Kidney glomerular epithelial cell (primary cell): ENCODE measurements around the gene JAK1.
"Not testable (repeated sequence)": the region's sequence is repeated elsewhere in the genome, so short reads cannot be mapped to it uniquely, and the experiment has no call there.

Source experiments
- DNase-seq: peaks from one replicate; lab custom pipeline; 2025; lab: John Stamatoyannopoulos, UW

JAK1 gene

DNA sequence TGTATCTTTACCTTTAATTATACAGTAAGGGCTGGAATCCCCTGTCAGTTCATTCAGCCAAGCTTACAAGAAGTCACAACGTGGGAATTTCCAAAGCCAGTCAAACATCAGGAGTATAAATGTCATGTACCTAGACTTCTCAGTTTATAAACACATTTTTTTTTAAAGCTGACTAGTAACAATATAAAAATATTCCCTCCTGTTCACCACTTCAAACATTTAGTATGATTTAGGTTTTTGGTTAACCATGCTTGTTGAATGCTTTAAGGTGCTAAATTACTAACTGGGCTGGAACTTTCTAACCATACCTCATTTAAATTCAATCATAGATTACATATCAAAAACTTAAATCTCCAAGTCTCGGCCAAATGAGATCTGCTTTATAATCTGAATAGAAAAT is 44.0 kb downstream of the JAK1 start:
- DNase-seq, result no peak

DNA sequence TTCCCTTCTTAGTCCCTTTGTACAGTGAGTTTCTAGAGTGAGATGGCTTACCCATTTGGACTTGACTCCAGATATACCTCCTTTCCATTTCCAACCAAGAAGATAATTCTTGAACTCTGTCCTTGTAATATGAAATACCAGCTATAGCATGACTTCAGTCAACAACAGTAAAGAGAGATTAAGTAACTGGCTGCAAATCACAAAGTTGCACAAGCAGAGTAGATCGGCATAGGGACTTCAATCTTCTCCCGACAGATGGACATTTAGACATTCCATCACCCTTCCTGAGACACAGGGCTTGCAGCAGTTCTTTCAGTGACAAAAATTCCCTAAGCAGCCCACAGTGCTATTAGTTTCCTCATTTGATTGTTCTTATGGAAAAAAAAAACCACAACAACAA is 44.6 kb downstream of the JAK1 start:
- no peak for DNase-seq

DNA sequence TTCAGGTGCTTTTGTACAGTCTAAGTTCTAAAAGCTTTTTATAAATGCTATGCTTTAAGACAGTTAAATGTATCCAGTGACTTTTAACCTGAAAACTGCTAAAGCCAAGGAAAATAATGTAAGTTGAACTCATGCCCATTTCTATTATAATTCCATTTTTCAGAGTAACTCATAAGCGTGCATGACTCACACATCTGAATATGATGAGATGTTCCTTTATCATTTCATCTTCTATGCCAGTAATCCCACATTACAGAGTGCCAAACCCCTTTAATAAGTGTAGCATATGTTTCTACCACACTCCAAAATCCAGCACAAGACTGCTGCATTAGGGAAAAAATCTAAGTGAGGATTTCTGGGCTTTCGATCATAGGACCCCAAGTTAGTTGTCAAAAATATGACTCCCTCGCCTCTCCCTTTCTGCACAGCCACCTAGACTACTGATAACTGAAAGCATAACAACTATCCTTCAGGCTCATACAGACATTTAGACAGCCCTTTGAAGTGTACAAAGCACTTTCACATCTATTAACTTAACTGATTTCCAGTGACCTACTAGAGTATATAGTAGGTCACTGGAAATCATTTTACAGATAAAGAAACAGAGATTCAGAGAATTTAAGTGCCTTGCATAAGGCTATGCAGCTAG is 45.3 kb downstream of the JAK1 start:
- DNase-seq, result no peak

DNA sequence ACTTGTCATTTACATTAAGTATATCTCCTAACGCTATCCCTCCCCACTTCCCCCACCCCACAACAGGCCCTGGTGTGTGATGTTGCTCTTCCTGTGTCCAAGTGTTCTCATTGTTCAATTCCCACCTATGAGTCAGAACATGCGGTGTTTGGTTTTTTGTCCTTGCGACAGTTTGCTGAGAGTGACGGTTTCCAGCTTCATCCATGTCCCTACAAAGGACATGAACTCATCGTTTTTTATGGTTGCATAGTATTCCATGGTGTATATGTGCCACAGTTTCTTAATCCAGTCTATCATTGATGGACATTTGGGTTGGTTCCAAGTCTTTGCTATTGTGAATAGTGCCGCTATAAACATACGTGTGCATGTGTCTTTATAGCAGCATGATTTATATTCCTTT is 47.2 kb downstream of the JAK1 start:
- not testable (repeated sequence) for DNase-seq

DNA sequence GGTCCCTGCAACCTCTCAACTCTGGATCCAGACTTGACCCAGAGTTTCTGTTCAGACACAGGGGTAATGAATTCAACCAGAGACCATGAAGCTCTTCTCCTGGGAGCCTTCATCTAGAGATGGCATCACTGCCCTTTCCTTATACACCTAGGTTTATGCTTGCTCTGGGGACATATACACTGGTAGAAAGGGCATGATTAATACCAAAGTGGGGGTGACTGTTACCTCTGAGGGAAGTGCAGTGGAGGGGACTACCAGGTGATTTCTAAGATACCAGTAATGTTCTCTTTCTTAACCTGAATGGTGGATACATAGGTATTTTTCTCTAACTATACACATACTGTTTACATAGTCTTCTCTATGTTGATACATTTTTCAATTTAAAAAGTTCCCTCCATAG is 48.4 kb downstream of the JAK1 start:
- DNase-seq, result no peak

DNA sequence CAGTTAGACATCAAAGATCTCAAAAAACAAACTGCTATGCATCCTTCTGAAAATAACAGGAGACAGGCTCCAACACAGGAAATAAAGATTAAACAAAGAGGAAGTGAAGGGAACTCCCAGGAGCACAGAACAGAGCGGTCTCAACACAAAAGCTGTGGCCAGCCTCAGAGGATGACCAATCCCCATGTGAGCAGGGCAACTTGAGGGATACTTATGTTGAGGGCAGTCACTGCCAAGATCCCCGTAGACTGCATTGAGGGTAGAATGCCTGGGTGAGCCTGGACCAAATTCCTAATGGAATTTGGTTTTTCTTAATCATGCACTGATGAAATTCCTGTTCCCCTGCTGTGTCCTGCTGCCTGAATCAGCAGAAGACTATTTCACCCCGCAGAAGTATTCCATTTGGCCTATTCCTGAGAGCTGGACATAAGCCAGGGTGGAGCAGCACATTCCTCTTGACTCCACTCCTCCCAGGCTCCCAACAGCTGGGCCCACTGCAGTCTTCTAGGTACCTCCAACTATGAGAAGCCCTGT is 49.0 kb downstream of the JAK1 start:
- peak; percentile 91 for DNase-seq

DNA sequence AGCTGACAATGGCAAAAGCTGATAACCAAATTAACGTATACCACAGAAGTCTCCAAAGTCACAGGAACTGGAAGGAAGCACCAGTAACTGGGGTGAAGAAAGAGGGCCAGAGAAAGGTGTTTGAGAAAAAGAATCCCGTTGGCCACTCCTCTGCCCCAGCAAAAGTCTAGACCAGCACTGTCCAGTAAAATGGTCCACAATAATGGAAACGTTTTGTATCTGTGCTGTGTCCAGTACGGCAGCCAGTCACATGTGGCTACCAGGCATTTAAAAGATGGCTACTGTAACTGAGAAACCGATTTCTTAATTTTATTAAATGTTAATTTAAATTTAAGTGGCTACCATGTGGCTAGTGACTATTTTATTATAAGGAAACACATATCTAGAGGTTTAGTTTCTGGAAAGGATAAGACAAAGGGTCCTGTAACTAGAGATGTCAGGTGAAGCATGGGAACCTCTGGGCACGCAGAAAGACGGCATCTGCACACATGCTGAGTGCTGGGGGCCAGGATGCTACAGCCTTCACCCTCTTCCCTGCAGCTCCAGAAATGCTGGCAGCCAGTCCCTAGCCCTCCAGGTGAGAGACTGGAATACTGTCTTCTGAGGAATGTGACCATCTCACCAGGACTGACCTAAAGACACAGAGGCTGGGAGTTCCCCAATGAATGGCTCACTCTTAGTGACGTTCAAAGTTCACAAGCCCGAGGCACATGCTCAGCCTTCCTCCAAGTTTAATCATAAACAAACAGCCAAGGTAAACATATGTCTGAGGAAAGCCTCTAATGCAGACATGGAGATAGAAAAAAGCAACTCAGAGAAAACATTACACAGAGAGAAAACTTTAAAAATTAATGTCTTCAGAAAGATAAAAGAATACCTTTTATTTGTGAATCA is 50.7 kb downstream of the JAK1 start:
- peak; percentile 70 for DNase-seq

DNA sequence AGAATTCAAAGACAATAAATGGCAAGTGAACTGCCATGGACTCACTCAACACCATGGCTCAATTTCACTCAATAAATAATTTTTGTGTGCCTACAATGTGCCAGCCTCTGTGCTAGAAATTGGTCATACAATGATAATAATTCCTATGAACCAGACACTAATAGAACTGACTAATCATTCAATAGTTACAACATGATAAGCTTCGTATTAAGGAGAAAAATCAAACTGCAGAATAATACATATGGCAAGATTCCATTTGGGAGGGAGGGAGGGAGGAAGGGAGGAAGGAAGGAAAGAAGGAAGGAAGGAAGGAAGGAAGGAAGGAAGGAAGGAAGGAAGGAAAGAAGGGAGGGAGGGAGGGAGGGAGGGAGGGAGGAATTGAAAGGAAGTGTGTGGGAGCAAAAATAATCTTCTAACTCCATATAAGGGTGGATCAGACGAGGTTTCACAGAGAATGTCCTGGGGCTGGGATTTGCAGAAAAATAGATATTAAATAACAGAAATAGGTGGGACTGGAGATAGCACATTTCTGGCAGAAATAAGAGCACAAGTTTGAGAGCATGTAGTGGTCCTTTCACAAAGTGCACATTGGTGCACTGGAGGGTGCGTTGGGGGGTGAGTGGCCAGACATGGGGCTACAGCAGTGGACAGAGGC is 52.9 kb downstream of the JAK1 start:
- DNase-seq, result no peak

DNA sequence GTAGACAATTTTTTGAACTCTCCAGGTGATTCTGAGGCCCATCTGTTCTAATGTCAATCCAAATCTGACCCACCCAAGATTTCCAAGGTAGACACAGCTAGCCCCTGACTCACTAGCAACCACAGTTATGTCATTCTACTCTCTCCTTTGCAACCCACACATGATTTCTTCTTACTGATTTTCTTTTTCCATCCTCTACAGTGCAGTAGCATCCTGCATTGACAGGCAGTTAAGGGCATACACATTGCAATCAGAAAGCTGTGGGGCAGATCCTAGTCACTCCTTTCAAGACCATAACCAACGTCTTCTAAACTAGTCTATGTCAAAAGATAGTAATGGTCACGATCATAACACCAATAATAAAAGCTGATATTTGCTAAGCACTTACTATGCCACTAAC is 54.2 kb downstream of the JAK1 start:
- no peak for DNase-seq

DNA sequence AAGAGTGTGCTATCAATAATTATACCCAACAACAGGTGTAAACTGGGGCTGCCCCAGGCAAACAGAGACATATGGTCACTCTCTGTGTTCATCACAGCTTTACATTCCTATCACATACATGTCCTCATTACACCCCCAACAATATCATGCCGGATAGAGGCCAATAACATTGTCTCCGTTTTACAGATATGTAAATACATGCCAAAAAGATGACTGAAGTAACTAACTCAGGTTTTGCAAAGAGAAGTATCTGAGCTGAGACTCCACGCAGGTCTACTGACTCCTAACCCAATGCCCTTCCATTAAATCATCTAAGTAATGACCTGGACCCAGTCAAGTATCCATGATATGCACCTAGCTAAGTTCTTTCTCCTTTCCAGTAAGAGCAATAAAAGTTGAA is 55.0 kb downstream of the JAK1 start:
- no peak for DNase-seq

DNA sequence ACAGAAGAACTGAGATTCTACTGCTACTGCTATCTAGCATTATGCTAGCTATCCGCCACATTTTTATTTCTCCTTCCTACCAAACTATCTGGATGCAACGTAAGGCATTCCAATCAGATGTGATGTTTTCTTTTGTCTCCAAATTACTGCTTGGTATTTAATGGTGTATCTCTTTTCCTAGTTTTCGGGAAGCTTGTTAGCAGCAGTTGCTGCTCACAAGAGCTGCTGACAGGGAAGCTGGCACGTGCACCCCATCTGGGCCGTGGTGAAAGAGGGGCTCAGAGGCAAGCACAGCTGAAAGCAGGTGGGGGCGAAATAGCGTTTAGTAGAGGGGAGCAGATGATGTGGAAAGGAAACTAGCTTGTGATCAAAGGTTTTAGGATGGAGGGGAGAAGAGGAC is 57.3 kb downstream of the JAK1 start:
- DNase-seq, result no peak

DNA sequence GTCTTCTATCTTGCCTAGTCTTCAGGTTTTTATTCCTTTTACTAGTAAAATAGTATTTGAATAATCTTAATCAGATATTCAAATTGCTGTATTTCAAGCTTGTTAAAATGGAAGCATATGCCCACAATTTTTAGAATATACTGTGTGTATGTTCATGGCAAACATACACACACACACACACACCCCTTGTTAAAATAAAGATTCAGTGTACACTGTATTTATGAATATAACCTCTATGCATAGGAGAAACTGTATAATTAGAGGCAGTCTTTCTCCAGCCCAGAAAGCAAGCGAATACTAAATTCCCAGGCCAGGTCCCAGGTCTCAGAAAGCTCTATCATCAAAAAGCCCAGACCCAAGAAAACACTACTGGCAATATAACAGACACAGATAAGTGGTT is 57.8 kb downstream of the JAK1 start:
- DNase-seq, result no peak

DNA sequence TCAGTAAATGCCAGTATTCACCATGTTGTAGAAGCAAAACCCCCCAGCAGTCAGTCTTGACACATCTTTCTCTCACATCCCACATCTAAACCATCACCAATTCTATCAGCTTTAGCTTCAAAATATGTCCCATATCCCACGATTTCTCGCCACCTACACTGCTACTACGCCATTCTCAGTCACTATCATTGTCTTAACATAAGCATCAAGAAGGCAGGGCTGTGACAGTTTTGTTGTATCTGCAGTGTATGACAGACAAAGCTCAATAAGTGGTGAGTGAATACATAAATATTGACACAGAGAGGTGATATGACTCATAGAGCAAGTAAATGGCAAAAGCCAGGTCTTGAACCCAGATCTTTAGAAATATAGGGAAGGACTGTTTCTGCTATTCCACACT is 59.9 kb downstream of the JAK1 start:
- DNase-seq, result no peak

DNA sequence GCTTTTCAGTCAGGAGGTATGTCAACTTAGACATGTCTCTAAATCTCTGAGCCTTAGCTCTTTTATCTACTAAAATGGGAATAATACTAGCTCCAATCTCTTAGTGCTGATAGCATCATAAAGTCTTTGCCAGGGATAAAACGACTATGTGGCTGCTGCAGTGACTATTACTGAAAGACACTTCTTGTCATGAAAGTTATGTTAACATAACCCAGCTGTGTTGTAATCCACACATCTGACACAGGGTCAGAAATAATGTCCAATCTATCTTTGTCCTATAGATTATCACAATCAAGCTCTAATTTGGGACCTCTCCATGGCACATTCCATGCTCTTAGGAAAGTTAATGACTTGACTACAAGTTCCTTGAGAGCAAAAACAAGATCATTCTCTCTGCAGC is 62.8 kb downstream of the JAK1 start:
- no peak for DNase-seq

DNA sequence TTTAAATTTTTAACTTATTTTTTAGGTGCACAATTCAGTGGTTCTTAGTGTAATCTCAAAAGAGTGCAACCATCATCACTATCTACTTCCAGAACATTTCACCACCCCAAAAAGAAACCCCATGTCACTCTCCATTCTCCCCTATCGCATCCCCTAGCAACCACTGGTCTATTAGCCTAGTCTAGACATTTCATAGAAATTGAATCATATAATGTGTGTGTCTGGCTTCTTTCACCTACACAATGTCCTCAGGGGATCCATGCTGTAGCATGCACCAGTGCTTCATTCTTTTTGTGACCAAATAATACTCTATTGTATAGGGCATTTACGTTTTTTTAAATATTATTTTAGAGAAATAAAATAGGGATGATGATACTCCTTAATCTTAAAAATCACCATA is 64.7 kb downstream of the JAK1 start:
- no peak for DNase-seq

DNA sequence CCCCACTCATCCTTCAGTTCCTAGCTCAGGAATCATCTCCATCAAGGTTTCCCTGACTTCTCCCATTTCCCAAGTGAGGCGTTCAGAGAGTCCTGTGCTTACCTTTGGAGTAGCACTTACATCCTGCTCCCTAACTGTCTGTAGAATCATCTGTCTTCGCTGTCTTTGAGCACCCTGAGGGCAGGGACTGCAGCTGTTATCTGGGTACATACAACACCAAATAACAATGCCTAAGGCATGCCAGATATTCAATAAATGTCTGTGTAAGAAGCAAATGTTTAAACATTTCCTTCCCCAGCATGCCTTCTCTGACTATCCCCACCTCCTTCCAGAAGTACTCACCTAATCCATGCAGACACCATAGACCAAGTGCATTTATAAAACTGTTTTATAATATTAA is 65.4 kb downstream of the JAK1 start:
- DNase-seq, result no peak

DNA sequence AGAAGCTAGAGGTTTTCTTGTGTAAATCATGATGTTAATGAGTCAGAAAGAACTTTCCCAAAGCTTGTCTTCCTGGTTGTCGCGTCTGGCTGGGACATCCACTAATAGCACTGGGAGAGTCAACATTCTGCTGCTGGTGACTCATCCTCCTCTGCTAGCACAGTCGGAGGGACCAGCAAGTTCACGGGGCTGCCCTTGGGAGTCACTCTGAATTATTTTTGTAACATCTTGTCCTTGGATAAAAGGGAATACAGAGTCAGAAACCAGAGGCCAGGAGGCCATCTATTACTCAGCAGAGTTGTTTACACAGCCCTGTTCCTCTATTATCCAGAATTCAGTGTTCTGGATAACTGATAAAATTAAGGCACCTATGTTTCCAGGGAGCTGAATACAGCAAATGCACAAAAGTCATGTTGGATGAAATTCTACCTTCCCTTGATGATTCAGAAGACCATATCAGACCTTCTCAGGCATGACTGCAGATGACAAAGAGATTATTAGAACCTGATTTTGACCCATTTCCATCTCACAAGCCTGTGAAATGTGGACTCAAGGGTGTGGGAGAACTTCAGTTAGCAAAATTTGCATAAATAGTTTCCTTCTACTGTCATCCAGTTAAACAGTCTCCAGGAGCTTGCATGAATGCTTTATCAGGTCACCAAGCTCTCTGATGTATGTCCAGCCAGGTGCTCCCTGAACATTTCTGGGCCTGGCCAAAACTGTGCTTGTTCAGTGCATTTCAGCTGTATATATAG is 68.1 kb downstream of the JAK1 start:
- peak; percentile 99 for DNase-seq

DNA sequence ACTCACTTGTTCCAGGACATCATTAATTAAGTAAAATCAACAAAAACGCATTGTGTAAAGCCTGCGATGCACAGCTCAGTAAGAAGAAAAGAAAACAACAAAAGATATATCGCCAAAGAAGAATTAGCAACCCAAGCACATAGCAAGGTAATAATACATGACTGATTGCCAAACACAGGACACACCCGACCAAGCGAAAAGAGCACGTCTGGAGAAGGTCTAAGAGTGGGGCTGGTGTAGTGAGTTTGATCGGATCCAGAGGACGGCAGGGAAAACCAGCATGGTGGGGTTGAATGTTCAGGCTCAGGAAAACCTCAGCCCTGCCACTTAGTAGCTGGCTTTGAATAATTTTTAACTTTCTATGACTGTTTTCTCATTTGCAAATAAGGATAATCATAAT is 69.8 kb downstream of the JAK1 start:
- peak; percentile 54 for DNase-seq

DNA sequence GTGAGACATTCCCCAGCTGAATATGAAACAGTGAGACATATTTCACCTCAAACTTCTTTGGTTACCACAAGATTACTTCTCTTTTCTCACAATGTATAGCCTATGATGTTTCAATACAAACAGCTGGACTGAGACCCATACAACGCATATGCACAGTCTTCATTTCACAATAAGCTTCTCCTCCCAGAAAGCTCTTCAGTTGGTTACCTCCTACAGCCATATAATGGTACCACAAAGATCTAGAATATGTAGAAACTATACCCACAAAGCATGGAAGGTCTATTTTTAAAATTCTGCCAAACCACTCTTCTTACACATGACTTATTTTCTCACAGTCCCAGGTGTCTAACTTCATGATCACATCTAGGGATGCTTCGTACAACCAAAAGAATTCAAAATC is 70.8 kb downstream of the JAK1 start:
- DNase-seq, result peak; percentile 8

DNA sequence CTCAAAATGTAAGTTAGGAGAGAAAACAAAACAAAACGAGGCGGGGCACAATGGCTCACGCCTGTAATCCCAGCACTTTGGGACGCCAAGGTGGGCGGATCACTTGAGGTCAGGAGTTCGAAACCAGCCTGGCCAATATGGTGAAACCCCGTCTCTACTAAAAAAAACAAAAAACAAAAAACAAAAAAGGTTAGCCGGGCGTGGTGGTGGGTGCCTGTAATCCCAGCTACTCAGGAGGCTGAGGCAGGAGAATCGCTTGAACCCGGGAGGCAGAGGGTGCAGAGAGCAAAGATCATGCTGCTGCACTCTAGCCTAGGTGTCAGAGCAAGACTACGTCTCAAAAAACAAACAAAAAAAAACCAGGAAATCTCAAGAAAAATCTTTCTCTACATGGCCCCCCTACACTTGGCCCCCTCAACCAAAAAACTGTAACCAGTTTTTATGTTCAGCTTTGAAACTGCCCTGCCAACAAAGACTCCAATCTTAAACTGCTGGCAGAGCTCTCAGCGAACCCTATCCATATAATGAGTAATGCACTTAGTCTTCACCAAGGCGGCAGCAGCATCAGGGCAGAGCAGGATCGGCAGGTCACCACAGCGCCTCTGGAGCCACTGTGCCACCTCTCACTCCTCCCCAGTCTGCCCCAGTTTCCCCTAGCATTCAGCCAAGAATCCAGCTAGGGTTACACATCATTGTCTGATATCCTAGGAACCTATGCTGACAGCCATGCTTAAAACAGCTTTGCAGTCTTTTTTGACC is 71.7 kb downstream of the JAK1 start:
- DNase-seq, result peak; percentile 22

DNA sequence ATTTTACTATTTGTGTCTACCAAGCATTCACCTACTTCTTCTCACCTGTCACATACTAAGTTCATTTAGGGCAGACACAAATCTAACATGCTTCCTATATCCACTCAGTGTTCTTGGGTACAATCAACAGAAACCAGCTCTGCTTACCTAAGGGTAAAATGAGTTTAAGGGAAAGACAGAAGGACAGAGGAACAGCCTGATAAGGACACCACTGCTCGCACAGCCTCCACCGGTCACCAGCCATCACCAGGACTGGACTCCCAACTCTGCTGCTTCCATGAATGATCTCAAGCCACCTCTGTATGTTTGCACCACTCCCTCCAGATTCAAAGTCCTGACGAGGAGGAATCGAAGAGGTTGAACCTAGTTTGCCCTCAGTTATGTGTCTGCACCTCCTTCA is 72.4 kb downstream of the JAK1 start:
- no peak for DNase-seq
